Osteoblast (primary cell): ENCODE data around the gene RNF215. TPM values are rescaled to one million over a fixed set of nuclear protein-coding genes. Genes with fewer than 3 reads are reported as not detected.
"Not testable (repeated sequence)": the region's sequence is repeated elsewhere in the genome, so short reads cannot be mapped to it uniquely, and the experiment has no call there.

Source experiments
- DNase-seq: peaks from one replicate; pipeline ENCODE4 v3.0.0; 2011; ENCODE audit warnings: low spot score, mixed read lengths; ENCODE audit not compliant: insufficient read length; ENCODE audit errors: missing footprints
- H2AFZ ChIP-seq: 2 replicates; pipeline ENCODE4 v1.6.0; 2011; ENCODE audit warnings: mild to moderate bottlenecking, low read length
- H3K27ac ChIP-seq: 2 replicates; pipeline ENCODE4 v1.5.1; 2011; ENCODE audit warnings: mild to moderate bottlenecking, low read depth, low read length, moderate library complexity
- H3K27me3 ChIP-seq: 2 replicates; pipeline ENCODE4 v1.6.0; 2012; ENCODE audit warnings: mild to moderate bottlenecking, control low read depth, inconsistent platforms, low read length, moderate library complexity; ENCODE audit not compliant: insufficient read depth
- H3K36me3 ChIP-seq: 2 replicates; pipeline ENCODE4 v1.5.1; 2011; ENCODE audit warnings: mild to moderate bottlenecking, low read length, control low read depth, moderate library complexity; ENCODE audit not compliant: insufficient read depth
- H3K4me1 ChIP-seq: 2 replicates; pipeline ENCODE4 v1.5.1; 2011; ENCODE audit warnings: mild to moderate bottlenecking, low read length, control low read depth, moderate library complexity; ENCODE audit not compliant: insufficient read depth
- H3K4me2 ChIP-seq: 2 replicates; pipeline ENCODE4 v1.6.0; 2011; ENCODE audit warnings: mild to moderate bottlenecking, low read length; ENCODE audit not compliant: insufficient read depth
- H3K4me3 ChIP-seq: fragments of 200-600 bp; sonication (generic); 3 replicates; pipeline ENCODE4 v1.5.1; 2012; ENCODE audit warnings: mild to moderate bottlenecking, low read length, inconsistent platforms; ENCODE audit not compliant: insufficient read depth
- H3K79me2 ChIP-seq: 2 replicates; pipeline ENCODE4 v1.6.0; 2012; ENCODE audit warnings: mild to moderate bottlenecking, low read length, control low read depth, inconsistent platforms; ENCODE audit not compliant: insufficient read depth
- H3K9me3 ChIP-seq: 2 replicates; pipeline ENCODE4 v1.5.1; 2011; ENCODE audit warnings: low read depth, low read length, control low read depth
- H4K20me1 ChIP-seq: 2 replicates; pipeline ENCODE4 v1.6.0; 2012; ENCODE audit warnings: mild to moderate bottlenecking, low read length, control low read depth; ENCODE audit not compliant: insufficient read depth
- total RNA-seq: library from RNA; depleted of rRNA; stranded (reverse); fragments of >200 nt; gene quantifications from 2 replicates; pipeline ENCODE4 v1.2.3, GENCODE V29; 2012
- TF ChIP-seq, protein P1 (sequence below): IDR thresholded peaks from 2 replicates; pipeline ENCODE4 v1.5.1; 2011; ENCODE audit warnings: mild to moderate bottlenecking, low read depth, low read length, moderate library complexity; ENCODE audit errors: extremely low read depth

The RNF215 gene
- total RNA-seq, 1 donor: 20.6 TPM

DNA sequence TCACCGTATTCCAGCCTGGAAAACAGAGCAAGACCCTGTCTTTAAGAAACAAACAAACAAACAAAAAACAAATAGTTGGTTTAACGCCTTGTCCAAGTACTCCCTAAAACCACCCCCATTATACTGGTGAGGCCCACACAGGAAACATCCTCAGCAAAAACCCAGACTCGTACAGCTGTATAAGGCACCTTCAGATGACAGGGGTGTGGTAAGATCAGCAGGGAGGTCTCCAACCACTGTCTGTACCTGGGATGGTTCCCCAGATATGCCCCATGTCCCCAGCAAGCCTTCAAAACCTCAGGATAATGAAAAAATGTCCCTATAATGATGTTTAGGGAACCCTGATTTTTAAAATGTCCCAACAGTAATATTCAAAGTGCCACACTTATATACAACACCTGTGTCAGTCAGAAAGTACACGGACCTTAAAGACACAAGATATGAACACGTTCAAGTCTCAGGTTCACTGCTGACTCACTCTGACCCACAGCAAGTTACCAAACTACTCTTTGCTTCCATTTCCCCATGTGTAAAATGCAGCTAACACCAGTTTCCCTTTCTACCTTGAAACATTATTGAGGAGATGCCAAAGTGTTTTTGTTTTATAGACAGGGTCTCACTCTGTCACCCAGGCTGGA lies 39.8 kb downstream of the RNF215 start:
- Histone ChIP-seq H3K4me2 (no peak overlapping the region), H2AFZ (no peak overlapping the region), H3K9me3 (no peaks in the 10 kb centered on the region), H3K79me2 (peaks cover 58% of the 10 kb centered on the region), H3K36me3 (peaks cover 92% of the 10 kb centered on the region), H3K4me3 (no peak overlapping the region), H4K20me1 (peaks cover 24% of the 10 kb centered on the region), H3K27me3 (no peaks in the 10 kb centered on the region), H3K27ac (no peak overlapping the region), H3K4me1 (no peaks in the 10 kb centered on the region)
- TF ChIP-seq, protein P1, sequence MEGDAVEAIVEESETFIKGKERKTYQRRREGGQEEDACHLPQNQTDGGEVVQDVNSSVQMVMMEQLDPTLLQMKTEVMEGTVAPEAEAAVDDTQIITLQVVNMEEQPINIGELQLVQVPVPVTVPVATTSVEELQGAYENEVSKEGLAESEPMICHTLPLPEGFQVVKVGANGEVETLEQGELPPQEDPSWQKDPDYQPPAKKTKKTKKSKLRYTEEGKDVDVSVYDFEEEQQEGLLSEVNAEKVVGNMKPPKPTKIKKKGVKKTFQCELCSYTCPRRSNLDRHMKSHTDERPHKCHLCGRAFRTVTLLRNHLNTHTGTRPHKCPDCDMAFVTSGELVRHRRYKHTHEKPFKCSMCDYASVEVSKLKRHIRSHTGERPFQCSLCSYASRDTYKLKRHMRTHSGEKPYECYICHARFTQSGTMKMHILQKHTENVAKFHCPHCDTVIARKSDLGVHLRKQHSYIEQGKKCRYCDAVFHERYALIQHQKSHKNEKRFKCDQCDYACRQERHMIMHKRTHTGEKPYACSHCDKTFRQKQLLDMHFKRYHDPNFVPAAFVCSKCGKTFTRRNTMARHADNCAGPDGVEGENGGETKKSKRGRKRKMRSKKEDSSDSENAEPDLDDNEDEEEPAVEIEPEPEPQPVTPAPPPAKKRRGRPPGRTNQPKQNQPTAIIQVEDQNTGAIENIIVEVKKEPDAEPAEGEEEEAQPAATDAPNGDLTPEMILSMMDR: no peak
- no peak for DNase-seq

- Histone ChIP-seq H3K27ac (no peak overlapping the region), H3K27me3 (no peaks in the 10 kb centered on the region), H2AFZ (no peak overlapping the region), H3K9me3 (no peaks in the 10 kb centered on the region), H4K20me1 (peaks cover 19% of the 10 kb centered on the region), H3K4me1 (no peaks in the 10 kb centered on the region), H3K4me2 (no peak overlapping the region), H3K79me2 (peaks cover 32% of the 10 kb centered on the region), H3K36me3 (peaks cover 88% of the 10 kb centered on the region), H3K4me3 (no peak overlapping the region)
- no peak for DNase-seq
- TF ChIP-seq, protein P1: no peak
These were observed 42.6 kb downstream of the RNF215 start for GRCh38 chr22:30344447-30345200.

DNA sequence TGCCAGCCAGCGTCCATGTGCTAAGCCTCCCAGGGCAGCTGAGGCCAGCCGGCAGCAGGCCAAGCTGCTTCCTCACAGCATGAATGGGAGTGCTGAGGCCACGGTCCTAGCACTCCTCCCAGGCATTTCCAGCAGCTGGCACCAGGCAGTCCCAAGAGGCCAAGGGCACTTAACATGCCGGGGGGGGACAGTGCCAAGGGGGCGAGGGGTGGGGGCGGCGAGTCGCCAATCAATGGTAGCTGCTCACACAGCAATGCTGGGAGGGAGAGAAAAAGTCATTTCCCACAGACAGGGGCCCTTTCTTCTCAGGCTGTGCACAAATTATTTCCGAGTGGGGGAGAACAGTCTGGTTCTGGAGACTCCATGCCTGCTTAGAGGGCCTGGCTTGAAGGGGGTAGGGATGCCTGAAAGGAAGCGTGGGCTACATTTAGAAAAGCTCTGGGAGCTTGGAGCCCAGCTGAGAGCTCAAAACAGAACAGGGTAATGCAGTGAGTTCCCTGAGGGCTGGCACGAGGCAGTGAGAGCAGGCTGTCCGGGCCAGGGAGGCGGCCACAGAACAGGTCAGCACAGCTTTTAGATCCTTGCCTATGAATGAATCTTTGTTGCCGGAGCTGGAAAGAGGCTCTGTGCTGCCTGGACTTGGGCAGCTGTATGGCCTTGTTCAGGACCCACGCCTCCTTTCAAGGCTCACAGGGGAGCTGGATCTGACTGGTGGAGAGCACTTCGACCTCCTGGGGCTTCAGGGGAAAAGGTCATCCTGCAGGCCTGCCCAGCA lies 46.1 kb downstream of the RNF215 start:
- no peak for DNase-seq
- H3K9me3 ChIP-seq: no peaks in the 10 kb centered on the region
- H3K4me1 ChIP-seq: no peaks in the 10 kb centered on the region
- peaks cover 6% of the 10 kb centered on the region for H4K20me1 ChIP-seq
- H3K27me3 ChIP-seq: no peaks in the 10 kb centered on the region
- no peak overlapping the region for H3K27ac ChIP-seq
- no peak overlapping the region for H3K4me2 ChIP-seq
- H3K36me3 ChIP-seq: peaks cover 94% of the 10 kb centered on the region
- H3K4me3 ChIP-seq: no peak overlapping the region
- TF ChIP-seq, protein P1: no peak
- H3K79me2 ChIP-seq: peaks cover 4% of the 10 kb centered on the region
- no peak overlapping the region for H2AFZ ChIP-seq

DNA sequence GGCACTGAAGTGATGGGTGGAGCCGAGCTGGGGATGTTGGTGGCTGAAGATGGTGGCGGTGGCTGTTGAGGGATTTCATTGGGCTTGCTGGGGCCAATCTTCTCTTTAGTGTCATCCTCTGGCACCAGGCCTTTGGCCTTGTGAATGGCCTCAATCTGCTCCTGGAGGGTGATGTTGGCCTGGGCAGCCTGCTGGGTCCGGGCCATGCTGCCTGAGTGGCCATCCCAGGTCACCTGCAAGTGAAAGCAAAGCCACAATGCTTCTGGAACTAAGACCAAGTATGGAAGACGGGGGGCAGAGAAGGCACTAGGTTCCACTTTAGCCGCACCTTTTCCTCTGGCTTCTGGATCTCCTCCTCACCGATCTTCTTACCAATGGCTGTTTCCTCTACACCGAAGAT lies 48.4 kb downstream of the RNF215 start:
- TF ChIP-seq, protein P1: no peak
- H3K79me2 ChIP-seq: no peaks in the 10 kb centered on the region
- peak; percentile 44 for DNase-seq
- H2AFZ ChIP-seq: no peak overlapping the region
- peaks cover 93% of the 10 kb centered on the region for H3K36me3 ChIP-seq
- H3K4me1 ChIP-seq: no peaks in the 10 kb centered on the region
- no peaks in the 10 kb centered on the region for H3K9me3 ChIP-seq
- no peaks in the 10 kb centered on the region for H3K27me3 ChIP-seq
- peaks cover 13% of the 10 kb centered on the region for H4K20me1 ChIP-seq
- no peak overlapping the region for H3K4me3 ChIP-seq
- no peak overlapping the region for H3K27ac ChIP-seq
- H3K4me2 ChIP-seq: no peak overlapping the region

DNA sequence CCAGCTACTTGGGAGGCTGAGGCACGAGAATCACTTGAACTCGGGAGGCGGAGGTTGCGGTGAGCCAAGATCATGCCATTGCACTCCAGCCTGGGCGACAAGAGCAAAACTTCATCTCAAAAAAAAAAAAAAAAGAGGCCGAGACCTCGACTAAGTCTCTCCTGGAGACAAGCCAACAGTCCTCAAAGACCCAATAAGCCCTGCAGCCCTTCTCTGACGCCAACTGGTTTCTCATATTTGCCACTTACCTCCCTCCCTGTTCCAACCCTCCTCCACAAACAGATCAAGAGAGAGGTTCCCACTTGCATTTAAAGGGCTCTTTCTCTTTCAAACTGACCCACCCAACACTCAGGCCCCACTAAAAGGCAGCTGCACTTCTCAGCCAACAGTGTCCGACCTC lies 48.9 kb downstream of the RNF215 start:
- peak; percentile 6 for DNase-seq
- not testable (repeated sequence) for H3K79me2 ChIP-seq, H3K4me3 ChIP-seq, H3K27ac ChIP-seq, H3K9me3 ChIP-seq, H3K4me1 ChIP-seq, H3K27me3 ChIP-seq, H3K4me2 ChIP-seq, H2AFZ ChIP-seq
- Histone ChIP-seq H3K36me3 (peaks cover 93% of the 10 kb centered on the region), H4K20me1 (peaks cover 13% of the 10 kb centered on the region)
